ENCODE measurements around the gene AP3S1.

AP3S1 gene

DNA sequence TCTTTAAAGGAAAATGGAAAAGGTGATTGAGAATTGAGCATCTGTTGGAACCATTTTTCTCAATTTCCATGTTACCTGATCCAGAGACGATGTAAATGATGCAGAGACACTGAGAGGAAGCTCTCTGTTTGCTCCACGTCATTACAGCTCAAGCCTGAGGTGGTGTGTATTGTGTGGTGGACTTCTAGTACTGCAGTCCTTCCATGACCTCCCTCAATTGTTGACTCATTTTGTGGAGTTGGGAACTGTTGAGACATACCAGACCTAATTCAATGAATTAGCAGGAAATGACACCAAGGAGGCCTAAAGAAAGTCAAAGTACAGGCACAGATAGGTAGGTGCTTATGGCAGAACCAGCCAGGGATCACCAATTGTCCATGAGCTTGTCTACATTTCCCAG, 104.9 kb downstream of the AP3S1 start:
- no peak for DNase-seq

DNA sequence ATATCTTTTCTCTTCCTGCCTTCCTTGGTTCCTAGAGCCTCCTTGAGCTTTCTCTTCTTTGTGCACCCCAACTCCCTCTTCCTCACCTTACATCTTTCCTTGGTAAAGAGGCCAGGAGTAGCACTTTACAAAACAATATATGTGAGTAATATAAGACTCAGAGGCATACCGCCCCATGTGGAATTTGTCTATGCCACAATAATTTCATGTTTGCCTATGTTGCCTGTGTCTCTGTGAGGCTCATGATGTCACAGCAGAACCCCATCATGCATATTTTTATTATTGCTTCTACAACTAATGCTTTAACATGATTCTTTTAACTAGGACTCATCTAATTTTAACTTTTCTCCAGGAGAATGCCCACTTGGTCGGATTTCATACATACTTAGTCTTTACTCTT, 105.5 kb downstream of the AP3S1 start:
- DNase-seq = no peak

DNA sequence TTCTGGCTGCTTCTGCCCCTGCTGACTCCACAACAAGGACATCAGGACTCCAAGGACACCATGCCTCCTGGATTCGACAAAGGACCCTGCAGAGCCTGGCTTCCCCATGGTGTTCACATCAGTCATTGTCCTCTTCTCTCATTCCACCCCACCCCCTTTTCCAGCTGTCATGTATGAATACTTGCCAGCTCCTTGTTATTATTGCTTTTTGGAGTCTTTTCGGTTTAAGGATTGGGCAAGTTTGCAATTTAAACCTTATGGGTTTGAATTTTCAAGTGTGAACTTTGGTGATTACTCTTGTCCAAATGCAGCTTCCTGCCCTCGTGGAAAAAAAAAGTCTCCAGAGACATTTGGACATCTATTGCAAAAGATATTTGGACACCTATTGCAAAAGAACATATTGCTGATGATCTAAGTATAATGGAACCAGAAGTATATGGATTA, 106.4 kb downstream of the AP3S1 start:
- DNase-seq = peak; percentile 57

DNA sequence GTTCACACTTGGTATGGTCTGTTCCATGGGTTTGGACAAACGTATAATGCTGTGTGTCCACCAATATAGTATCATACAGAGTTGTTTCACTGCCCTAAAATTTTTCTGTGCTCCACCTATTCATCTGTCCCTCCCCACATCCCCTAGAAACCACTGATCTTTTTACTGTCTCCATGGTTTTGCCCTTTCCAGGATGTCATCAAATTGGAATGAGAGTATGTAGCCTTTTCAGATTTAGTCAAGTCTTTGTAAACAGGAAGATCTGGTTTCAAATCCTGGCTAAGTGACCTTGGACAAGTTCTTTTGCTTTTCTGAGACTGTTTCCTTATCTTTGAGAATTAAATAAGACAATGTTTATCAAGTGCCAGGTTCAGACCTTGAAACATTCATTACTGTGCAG, 107.4 kb downstream of the AP3S1 start:
- no peak for DNase-seq

DNA sequence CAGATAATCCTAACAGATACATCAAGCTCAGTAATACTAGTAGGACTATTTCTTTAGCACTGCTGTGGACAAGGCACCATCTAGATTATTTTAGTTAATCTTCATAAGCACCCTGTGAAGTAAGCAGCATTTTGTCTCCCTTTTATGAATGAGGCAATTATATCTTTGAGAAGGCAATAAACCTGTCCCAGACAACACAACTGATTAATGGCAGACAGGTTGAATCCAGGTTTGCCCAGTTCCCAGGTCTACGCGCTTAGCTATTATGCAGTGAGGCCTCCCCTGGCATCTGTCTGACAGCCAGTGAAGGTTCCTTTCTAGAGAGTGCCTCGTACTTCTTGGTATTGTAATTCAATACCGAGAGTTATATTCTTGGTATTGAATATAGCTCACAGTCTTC, 110.9 kb downstream of the AP3S1 start:
- DNase-seq = no peak

DNA sequence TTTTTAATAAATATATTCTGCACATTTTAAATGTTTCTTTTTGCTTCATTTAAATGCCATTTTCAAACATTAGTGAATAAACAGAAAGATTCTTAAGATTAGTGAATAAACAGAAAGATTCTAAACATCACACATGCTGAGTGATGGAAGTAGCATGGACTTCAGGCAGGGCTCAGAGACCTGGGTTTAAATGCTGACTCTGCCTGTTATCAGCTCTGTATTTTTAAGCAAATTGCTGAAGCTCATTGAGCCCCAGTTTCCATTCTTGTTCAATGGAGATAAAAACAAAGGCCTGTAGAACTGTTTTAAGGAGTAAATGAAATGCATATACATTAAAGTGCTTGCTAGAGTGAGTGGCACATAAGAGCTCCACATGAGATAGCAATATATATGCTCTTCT, 112.4 kb downstream of the AP3S1 start:
- no peak for DNase-seq

DNA sequence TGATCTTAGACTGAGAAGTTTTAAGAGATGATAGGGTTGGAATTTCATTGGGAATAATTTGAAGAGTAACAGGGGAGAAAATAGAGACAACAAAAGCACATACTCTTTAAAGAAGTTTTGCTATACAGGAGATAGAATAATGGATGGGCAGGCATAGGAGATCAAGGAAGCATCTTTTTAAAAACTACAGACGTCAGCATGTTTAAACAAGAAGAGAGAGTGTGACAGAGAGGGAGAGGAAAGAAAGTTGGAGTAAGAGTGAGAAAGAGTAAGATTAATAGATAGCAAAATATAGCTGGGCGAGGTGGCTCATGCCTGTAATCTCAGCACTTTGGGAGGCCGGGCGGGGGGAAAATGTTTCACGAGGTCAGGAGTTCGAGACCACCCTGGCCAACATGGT, 115.2 kb downstream of the AP3S1 start:
- no peak for DNase-seq

DNA sequence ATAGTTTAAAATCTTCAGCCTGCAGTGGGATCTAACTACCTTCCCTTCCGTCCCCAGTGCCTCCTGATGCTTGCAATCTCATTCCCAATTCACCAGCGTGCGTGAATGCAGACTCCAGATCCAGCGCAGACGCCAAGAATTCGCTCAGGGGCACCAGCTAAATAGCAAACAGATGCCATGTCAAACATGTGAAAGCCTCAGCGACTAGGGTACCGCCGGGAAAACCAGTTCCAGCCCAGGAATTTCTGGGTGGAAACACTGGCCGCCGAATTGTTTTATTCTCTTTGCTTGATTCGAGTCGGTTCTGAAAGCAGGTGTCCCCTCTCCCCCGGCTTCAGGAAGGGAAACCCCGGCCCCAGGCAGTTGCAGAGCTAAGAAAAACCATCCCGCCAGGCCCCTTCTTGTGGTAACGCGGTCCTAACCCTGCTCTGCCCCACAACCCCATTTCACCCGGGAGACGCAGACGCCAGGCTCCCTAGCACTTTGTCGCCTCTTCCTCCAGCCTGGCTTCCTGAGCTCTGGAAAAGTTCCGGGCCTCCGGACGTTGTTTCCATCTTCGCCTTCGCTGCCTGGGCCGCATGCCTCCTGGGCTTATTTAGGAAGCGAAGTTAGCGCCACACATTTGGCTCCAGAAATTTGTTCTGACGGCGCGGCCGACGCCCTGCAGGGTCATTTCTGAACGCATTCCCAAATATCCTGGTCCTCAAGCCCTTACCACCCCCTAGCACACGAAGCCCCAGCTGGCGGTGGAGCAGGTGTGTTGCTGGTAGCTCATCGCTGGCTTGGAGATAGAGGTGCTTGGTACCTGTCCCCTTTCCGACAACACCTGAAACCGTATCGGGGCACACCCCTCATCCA, 119.9 kb downstream of the AP3S1 start:
- peak; percentile 29 for DNase-seq

DNA sequence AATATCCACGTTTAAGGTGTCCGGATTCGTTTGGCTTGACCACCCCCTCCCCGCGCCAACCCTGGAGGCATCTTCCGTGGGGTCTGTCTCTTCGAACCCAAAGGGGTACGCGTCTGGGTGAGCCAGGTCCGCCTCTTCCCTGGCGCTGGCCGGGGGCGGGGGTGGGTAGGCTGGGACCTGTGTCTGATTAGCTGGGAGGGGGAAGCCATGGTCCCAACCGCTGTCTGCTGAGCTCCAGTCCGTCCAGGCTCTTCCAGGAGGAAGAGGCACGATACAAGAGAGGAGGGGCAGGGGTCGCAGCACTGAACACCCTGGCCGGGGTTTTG, 120.5 kb downstream of the AP3S1 start, which contains the start of gene LVRN:
LVRN (plus strand) TSS at position 237 of the 326 bp plus-strand sequence. CDS start 143 bp downstream, outside the sequence.
- DNase-seq = no peak

DNA sequence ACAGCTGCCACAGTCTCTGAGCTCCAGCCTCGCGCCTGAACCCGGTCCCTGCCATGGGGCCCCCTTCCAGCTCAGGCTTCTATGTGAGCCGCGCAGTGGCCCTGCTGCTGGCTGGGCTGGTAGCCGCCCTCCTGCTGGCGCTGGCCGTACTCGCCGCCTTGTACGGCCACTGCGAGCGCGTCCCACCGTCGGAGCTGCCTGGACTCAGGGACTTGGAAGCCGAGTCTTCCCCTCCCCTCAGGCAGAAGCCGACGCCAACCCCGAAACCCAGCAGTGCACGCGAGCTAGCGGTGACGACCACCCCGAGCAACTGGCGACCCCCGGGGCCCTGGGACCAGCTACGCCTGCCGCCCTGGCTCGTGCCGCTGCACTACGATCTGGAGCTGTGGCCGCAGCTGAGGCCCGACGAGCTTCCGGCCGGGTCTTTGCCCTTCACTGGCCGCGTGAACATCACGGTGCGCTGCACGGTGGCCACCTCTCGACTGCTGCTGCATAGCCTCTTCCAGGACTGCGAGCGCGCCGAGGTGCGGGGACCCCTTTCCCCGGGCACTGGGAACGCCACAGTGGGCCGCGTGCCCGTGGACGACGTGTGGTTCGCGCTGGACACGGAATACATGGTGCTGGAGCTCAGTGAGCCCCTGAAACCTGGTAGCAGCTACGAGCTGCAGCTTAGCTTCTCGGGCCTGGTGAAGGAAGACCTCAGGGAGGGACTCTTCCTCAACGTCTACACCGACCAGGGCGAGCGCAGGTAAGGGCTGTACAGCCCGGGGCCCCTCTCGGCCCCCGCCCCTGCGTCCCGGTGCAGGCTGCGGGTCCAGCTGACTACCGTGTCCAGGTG, 121.0 kb downstream of the AP3S1 start:
- DNase-seq = peak; percentile 41

DNA sequence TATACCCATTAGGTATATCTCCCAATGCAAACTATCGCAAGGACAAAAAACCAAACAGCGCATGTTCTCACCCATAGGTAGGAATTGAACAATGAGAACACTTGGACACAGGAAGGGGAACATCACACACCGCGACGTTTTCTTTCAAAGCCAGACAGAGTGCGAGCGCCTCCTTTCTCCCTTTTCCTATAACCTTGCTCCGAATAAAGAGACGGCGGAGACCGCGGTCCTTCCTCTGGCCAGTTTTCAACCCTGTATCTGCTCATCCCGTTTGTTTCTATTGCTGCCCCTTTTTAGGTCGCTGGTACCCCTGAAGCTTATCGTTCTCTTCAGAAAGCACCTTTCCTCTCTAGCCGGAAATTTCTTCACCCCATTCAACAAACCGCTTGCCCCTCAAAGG, 121.8 kb downstream of the AP3S1 start:
- DNase-seq = no peak

Measured in femur (tissue), 1 donor.